SU-DHL-6 (cell line): ENCODE measurements around the gene ACER1.

ENCODE experiments used
- CTCF ChIP-seq: fragments of 200-600 bp; sonication (generic); IDR thresholded peaks from one replicate; pipeline ENCODE4 v1.5.1; 2017; ENCODE audit warnings: antibody characterized with exemption, mild to moderate bottlenecking, low read length, moderate library complexity; ENCODE audit not compliant: insufficient read depth, poor library complexity, severe bottlenecking
- EZH2phosphoT487 ChIP-seq: fragments of 200-600 bp; sonication (generic), shearing (Covaris generic); conservative IDR thresholded peaks from 2 replicates; pipeline ENCODE4 v1.6.1; 2018; ENCODE audit warnings: mild to moderate bottlenecking, antibody characterized with exemption, low read length, moderate library complexity, mixed read lengths

GRCh38 chr19:6322284-6322683, 11.1 kb downstream of the ACER1 start:
- TF ChIP-seq CTCF (no peak), EZH2phosphoT487 (no peak)
